Measurements from ENCODE around the gene EIF2S2.

The EIF2S2 gene

DNA sequence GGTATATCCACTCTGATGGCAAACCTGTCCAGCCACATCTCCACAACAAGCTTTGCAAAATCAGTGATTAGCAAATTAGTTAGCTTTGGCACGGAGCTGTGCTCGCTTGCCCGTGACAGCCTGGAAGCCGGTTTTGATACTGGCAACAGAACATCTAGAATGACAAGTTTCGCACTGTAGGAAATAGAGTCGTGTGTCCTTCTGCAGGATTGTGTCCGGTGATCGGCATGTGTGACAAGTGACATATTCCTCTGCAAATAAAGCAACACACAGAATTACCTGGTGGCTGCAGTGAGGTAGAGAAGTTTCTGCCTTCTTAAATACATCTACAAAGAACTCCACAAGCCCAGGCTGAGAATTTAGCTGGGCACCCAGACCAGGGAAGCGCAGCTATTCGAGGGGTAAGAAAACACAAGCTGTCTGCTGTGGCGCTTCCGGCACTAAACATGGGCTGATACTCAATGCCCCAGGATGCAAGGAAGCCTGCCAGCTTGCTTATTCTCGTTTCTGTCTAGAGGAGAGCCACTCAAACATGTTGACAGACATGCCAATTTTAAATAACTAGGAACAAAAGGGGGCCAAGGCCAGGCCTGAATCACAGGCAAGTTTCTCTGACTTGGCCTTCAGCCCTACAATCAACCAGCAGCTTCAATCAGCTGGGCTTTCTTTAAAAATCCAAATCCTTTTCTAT is 22.2 kb downstream of the EIF2S2 start:
- no peak for DNase-seq (ENCODE audit: low read depth, low spot score)

DNA sequence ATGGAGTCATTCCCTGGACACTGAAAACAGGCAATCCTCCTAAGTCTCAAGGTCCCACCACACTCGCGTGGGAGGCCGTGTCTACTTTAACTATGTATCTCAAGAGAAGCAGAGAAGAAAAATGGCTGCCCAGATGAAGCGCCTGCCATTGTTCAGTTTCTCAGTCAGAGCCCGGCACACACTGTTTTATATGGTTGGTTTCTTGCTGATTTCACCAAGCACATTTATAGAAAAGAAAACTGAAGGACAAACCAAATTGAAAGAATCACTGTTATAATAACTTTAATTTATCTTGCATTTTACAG is 22.9 kb downstream of the EIF2S2 start:
- no peak for DNase-seq (ENCODE audit: low read depth, low spot score)

DNA sequence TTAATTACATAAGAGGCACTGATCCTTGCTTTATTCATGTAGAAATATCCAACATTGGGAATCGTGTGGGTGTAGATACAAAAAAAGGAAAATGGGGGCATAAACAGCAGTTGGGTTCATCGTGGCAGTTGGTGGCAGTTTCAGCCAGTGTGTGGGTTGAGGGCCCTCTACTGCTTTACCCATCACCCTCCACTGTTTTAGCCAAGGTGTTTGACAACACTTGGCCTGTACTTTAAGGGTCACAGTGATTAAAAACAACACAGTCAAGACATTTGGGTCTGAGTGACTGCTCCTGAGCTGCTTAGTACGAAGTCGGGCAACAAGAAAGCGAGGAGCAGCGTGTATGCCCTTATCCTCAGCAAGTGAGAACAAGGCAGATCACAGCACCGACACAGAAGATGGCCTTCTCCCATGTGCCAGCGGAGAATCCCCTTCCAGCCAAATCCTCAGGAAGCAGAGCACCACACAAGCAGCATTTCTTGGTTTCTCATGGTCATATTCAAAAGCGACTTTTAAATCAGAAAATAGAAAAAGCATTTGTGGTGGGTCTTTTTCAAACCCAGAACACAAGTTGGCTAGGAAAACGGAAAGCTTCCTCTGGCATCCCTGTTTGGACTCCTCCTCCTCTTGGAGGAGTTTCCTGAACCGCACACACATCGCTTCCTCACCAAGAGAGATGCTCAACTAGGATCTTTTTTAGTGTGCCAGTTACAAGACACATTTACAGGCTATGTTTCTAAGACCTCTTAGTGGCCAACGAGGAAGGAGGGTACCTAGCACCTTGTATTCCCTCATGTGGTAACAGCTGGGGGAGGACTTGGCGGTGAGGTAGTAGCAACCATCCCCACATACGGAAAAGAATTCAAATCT is 23.5 kb downstream of the EIF2S2 start:
- no peak for DNase-seq (ENCODE audit: low read depth, low spot score)

DNA sequence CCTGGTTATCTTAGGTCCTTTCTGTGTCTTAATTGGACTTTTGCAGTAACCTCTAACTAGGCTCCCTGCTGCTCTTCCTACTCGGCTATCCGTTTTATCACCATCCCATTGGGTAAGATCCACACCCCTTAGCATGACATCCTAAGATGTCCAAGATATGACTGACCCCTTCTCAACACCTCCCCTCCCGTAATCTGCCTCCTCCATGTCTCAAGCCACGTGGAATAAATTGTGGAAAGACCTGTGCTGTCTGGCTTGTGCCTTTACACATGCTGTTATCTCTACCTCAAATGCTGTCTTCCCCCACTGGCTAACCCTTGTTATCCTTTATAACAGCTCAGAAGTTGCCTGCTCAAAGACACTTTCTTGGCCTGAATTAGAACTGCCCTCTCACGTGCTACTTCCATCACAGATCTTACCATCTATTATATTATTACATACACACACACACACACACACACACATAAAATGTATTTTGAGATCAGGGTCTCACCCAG is 26.5 kb downstream of the EIF2S2 start:
- DNase-seq (ENCODE audit: low read depth, low spot score), result no peak

DNA sequence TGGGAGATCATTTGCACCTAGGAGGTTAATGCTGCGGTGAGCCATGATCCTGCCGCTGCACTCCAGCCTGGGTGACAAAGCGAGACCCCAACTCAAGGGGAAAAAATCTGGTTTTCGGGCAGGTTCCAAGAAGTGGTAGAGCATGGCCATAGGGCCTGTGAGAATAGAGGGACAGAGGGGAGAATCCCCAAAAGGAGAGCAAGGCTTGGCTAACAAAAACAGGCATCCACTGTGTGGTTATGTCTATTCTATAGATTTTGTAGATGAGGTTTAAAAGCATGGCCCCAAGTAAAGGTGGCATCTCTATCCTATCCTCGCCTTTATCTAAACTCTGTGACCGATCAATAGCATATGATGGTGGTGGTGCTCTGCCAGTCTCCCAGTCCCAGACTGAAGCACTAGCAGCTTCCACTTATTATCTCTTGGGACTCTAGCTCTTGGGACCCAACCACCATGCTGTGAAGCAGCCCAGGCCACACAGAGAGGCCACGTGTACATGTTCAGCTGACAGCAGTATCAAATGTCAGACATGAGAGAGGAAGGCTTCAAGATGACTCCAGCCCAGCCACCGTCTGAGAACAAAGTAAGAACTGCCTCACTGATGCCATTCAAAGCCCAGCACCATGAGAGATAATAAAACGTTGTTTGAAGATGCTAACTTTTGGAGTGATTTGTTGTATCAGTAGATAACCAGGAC is 27.7 kb downstream of the EIF2S2 start:
- DNase-seq (ENCODE audit: low read depth, low spot score), result no peak

DNA sequence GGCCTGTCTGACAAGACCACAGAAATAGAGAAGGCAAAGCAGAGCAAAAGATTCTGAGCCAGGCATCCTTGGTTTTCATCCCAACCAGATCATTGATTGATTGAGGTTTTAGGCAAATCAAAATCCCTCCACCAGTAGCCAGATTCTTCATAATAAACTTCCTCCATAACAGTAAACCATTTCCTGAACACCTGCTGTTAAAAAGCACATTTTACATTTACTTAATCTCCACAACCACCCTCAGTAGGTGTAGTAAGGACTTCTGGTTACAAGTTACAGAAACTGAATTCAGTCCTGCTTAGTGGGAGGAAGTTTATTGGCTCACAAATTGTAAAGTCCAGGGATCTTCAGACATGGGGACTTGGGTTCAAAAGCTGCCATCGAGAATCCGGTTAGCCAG is 28.3 kb downstream of the EIF2S2 start:
- DNase-seq (ENCODE audit: low read depth, low spot score), result no peak

DNA sequence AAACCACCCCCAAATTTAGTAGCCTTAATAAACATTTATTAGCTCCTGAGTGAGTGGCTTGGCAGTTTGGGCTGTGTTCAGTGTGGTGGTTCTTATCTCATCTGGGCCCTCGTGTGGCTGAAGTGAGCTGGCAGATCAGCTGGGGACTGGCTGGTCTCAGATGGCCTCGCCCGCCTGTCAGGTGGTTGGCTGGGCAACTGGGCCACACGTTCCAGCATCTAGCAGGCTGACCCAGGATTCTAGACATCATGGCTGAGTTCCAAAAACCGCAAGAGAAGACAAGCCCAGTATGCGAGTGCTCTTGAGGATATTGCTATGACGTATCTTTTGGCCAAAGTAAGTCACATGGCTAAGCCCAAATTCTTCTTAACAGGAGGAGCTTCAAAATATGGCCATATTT is 28.9 kb downstream of the EIF2S2 start:
- DNase-seq (ENCODE audit: low read depth, low spot score), result peak; percentile 44

DNA sequence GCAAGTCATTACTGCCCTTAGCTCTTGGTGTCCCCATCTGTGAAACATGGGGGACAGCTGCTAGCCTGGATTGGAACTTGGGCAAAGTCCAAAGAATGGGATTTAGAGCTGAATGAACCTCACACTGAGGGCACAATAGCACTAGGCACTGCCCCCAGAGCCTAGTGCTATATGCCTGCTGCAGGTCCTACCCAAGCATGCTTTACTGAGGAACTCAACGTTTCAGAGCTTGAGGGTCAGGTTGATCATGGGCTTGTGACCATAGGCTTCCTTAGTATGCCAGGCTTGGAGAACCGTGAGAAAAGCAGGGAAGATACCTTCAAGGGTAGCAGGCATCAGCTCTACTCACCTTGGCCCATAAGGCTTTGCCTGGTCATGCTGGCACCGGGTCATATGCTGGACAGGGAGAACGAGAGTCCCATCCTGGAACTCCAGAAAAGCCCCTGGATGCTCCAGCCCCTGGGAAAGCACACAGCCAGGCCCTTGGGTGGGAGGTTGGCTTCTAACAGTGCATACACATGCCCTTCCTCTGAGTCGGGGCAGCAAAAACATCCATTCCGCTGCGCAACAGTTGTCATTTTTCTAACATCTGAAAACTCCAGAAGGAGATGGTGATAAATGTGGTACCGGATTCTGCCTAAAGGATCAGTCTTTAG is 29.7 kb downstream of the EIF2S2 start:
- DNase-seq (ENCODE audit: low read depth, low spot score), result no peak

DNA sequence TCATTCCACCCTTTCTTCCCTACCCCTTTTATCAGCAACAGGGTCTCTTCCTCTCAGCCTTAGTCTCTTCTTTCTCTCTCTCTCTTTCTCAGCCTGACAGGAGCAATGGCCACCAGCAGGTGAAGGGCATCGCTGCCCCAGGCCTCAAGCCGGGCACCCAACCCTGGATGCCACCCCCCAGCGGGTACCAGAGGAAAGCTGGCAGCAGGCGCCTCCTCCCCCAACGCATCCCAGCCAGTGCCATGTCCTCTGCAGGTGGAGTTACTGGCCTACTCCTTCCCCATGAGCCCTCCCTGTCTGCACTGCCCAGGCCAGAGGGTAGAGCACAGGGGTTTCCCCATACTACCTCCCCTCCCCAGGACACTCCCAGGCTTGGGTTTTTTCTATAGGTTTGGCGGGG is 32.2 kb downstream of the EIF2S2 start:
- DNase-seq (ENCODE audit: low read depth, low spot score), result no peak

DNA sequence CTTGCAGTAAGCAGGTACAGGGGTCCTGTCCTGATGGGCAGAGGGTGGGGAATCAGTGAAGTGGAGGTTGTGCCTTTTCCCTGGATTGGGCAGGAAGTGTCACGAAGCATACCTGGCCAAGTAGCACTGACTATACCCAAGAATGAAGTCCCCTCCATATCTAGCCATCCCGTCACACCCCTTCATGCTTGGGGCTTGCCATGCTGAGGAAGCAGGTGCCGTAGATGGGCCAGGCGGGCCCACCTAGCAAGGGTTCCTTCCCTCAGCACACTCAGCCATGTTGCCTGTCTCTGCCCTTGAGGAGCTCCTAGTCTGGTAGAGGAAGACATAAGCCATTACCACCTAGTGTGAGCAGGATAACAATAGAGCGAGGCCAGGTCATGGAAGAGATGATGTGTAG is 33.5 kb downstream of the EIF2S2 start:
- DNase-seq (ENCODE audit: low read depth, low spot score), result no peak

DNA sequence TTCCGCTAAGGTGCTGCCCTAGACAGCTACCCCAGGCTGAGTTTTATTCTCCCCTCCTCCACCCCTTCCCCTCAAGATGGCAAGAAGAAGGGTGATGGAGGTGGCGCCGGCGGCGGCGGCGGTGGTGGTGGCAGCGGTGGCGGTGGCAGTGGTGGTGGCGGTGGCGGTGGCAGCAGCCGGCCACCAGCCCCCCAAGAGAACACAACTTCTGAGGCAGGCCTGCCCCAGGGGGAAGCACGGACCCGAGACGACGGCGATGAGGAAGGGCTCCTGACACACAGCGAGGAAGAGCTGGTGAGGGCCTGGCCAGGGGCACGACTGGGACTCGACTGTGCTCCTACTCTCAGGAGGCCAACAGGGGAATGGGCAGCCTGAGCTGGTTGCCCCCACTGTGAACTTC is 35.1 kb downstream of the EIF2S2 start:
- no peak for DNase-seq (ENCODE audit: low read depth, low spot score)

DNA sequence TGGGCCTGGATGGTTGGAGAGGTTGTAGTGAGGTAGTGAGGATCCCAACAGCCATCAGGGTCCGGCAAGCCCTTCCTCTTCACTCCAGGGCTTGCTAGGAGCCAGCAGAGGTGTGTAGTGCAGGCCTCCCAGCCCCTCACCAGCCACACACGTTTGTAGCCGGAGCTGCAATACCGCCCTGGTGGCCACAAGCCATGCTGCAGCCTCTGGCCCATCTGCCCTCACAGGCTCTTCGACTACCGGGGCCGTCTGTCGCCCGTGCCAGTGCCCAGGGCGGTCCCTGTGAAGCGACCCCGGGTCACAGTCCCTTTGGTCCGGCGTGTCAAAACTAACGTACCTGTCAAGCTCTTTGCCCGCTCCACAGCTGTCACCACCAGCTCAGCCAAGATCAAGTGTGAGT is 36.4 kb downstream of the EIF2S2 start:
- DNase-seq (ENCODE audit: low read depth, low spot score), result no peak

DNA sequence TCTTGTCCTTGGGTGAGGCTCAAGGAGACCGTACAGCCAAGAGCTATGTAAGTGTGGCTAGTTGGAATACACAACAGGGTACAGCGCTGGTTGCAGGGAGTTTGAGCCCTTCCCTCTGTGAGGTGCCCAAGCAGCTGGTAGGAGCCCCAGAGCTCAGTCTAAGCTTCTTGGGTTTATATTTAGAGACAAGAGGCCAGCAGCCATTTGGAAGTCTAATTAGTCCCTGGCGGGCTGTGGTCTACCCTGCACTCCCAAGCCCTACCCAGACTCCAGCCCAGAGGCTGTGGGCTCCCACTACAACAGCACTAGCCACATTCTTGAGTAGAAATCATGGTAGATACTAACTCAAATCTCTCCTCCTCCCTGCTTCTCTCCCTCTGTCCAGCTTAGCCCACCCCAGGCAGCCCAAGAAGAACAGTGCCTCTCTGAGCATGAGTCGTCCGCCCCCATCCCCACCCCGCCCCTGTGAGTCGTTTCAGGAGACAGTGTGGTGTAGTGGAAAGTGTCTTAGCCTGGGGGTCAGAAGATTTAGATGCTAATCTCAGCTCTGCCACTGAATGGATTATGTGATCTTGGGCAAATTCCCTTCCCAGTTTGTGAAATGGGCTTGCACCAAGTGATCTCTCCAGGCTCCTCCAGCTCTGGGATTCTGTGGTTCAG is 37.8 kb downstream of the EIF2S2 start:
- DNase-seq (ENCODE audit: low read depth, low spot score), result no peak

DNA sequence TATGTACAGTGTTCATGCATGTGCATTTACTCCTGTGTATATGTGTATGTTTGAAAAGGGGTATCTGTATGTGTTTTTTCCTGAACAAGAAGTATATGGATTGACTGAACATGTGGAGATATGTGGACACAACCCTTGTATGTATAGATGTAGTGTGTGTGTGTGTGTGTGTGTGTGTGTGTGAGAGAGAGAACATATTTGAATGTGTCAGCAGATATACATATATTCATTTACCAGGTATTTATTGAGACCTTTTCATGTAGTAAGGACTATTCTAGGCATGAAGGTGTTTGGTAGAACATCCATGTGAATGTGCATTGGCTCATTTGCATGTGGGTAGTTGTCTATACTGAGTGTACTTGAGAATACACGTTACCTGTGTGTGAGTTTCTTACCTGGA is 39.3 kb downstream of the EIF2S2 start:
- DNase-seq (ENCODE audit: low read depth, low spot score), result no peak

DNA sequence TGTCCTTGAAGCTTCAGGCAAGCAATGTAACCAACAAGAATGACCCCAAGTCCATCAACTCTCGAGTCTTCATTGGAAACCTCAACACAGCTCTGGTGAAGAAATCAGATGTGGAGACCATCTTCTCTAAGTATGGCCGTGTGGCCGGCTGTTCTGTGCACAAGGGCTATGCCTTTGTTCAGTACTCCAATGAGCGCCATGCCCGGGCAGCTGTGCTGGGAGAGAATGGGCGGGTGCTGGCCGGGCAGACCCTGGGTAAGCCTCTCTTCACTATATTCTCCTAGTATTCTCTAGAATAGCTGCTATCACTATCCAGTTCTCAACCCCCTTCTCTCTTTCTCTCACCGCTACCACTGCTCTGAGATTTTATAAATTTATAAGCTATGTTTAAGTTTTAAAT is 40.0 kb downstream of the EIF2S2 start:
- no peak for DNase-seq (ENCODE audit: low read depth, low spot score)

DNA sequence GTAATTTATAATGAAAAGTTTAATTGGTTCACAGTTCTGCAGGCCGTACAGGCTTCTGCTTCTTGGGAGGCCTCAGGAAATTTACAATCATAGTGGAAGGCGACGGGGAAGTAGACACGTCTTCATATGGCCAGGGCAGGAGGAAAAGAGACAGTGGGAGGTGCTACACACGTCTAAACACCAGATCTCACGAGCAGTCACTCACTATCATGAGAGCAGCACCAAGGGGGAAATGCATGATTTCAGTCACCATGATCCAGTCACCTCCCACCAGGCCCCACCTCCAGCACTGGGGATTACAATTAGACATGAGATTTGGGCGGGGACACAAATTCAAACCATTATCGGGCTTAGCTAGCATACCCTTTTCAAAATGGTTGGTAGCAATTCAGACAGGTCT is 41.2 kb downstream of the EIF2S2 start:
- DNase-seq (ENCODE audit: low read depth, low spot score), result no peak

DNA sequence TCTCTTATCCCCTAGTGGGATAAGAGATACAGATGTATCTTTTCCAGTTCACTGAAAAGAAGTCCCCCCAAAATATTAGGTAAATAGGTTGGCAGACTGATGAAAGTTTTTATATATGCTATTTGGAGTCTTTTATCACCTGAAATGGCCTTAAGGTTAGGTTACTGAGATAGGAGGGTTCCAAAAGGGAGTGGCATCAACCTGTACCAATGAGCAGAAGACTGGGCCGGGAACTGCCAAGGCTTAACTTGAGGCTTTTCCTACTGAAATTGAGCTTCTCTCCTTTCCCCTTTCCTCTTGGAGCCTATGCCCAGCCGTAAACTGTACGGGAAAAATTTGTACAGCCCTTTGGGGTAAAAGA is 42.0 kb downstream of the EIF2S2 start:
- DNase-seq (ENCODE audit: low read depth, low spot score), result no peak

DNA sequence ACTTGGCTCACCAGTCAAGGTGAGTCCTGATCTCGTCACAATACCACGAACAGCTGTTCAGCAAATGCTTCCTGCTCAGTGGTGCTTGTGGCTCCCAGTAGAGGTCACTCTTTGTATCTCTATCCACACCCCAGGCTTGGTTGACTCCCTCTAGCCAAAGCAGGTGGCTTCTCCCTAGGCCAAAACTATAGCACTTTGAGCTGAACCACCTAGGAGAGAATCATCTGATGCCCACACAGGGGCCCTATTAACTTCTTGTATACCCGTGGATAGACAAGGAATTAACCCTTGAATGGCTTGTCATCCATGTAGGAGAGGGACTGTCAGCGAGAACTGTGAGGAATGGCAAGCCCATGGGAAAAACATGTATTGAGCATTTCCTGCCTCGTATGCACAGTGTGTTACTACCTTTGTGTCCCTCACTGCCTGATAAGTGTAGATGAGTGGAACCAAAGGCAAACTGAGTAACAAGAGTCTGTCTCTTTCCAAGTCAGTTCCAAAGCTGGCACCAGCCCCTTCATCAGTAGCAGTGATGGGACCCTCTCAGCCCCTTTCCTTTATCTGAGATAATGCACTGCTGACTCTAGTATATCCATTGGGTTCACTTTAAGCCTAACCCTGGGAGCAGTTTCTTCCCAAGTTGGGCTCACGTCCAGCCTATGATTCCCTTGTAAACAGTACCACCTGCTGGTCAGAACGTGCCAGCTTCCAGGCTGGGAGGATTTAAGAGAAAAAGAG is 42.5 kb downstream of the EIF2S2 start:
- peak; percentile 84 for DNase-seq (ENCODE audit: low read depth, low spot score)

DNA sequence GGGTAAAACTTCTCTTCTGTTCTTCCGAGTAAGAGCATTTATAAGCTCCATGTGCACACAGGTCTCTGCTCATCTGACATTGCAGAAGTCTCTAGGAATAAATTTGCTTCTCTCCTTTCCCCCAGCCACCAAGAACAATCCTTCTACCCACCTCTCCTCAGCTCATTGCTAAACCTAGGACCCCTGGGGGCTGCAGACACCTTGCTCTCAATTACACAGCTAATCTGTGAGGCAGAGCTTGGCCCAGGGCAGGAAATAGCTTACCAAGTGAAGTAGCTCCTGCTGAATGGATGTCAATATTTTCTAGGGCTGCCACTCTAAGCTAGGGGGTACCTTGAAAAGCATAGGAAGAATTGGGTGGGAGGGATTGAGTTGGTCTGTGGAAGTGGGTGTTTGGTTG is 44.0 kb downstream of the EIF2S2 start:
- DNase-seq (ENCODE audit: low read depth, low spot score), result no peak

DNA sequence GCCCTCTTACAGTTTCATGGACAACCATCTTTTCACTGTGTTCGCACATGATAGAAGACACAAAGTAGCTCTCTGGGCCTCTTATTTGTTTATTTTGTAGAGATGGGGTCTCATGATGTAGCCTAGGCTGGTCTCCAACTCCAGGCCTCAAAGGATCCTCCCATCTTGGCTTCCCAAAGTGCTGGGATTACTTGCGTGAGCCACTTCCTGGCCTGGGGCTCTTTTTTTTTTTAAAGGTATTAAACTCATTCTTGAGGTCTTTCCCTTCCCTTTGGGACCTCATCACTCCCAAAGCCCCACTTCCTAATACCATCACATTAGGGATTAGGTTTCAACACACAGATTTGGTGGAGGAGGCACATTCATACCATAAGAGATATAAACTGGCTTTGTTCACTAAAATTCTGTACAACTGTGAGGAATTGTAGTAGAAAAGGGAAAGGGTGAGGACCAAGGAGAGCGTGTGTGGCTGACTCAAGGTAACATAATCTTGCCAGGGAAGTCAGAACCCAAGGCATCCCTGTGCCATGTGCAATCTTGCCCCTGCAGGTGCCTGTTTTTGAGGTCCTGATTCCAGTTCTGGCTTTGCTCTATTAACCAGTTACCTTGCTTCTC is 45.5 kb downstream of the EIF2S2 start:
- no peak for DNase-seq (ENCODE audit: low read depth, low spot score)

DNA sequence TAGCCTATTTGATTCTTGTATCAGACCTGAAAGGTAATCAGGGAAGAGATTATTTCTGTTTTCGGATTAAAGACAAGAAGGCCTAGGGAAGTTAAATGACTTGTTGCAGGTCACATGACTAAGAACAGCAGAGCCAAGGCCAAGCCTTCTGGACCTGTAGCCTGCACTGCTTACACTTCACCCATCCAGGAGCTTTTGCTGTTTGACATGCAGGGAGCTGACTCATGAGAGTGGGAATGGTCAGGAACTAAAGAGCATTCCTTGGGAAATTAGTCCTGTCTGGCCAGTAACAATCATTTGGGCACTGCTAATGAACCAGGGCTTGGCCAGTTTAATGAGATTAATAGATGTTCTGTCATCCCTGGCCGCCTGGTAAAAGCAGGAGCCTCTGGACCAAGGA is 46.8 kb downstream of the EIF2S2 start:
- DNase-seq (ENCODE audit: low read depth, low spot score), result no peak

Measured in smooth muscle cell of the brain vasculature (primary cell).